Naive B cell (primary cell): ENCODE data around the gene SDK1. TPM values are rescaled to one million over a fixed set of nuclear protein-coding genes. Genes with fewer than 3 reads are reported as not detected.
"Not testable (repeated sequence)": the region's sequence is repeated elsewhere in the genome, so short reads cannot be mapped to it uniquely, and the experiment has no call there.

Source experiments
- ATAC-seq, 2 donors: fragments of 150-1000 bp; cut with Tn5 transposase; 2 replicates each; pipeline ENCODE4 v1.10.0; 2021; ENCODE audit warnings: low read depth in 2 of 2, mild to moderate bottlenecking in 2 of 2, moderate library complexity in 2 of 2
- DNase-seq: peaks from one replicate; pipeline ENCODE4 v3.0.0; 2022
- H3K27ac Mint-ChIP-seq, 6 donors: one replicate each; pipeline ENCODE4 v1.8.0; 2020 to 2022; ENCODE audit warnings: mild to moderate bottlenecking in 6 of 6, mixed read lengths in 6 of 6, moderate library complexity in 5 of 6, inconsistent platforms in 2 of 6
- H3K27me3 Mint-ChIP-seq, 3 donors: one replicate each; pipeline ENCODE4 v1.8.0; 2021 to 2022; ENCODE audit warnings: mixed read lengths in 3 of 3, mild to moderate bottlenecking in 1 of 3
- H3K36me3 Mint-ChIP-seq, 2 donors: one replicate each; pipeline ENCODE4 v1.8.0; 2020 to 2022; ENCODE audit warnings: mixed read lengths in 2 of 2, inconsistent platforms in 1 of 2, mild to moderate bottlenecking in 1 of 2
- H3K4me1 Mint-ChIP-seq, 3 donors: one replicate each; pipeline ENCODE4 v1.8.0; 2020 to 2022; ENCODE audit warnings: mixed read lengths in 3 of 3, inconsistent platforms in 1 of 3, mild to moderate bottlenecking in 1 of 3, moderate library complexity in 1 of 3
- H3K4me3 Mint-ChIP-seq, 8 donors: one replicate each; pipeline ENCODE4 v1.8.0; 2020 to 2022; ENCODE audit warnings: mild to moderate bottlenecking in 8 of 8, mixed read lengths in 8 of 8, moderate library complexity in 8 of 8, inconsistent platforms in 2 of 8
- H3K9me3 Mint-ChIP-seq, 7 donors: one replicate each; pipeline ENCODE4 v1.8.0; 2020 to 2022; ENCODE audit warnings: mixed read lengths in 7 of 7, mild to moderate bottlenecking in 5 of 7, inconsistent platforms in 2 of 7, moderate library complexity in 1 of 7
- polyA plus RNA-seq, 6 donors: library from polyadenylated mRNA; unstranded; fragments of 300-500 nt; fragmentation: Illumina TruSeq; gene quantifications; one replicate each; pipeline ENCODE4 v1.2.3, GENCODE V29; 2021; ENCODE audit warnings: low read depth in 6 of 6

The SDK1 gene
- polyA plus RNA-seq, 6 donors from 2014 or later = 0.15 to 0.60 (median 0.38) TPM; not detected in 2

DNA sequence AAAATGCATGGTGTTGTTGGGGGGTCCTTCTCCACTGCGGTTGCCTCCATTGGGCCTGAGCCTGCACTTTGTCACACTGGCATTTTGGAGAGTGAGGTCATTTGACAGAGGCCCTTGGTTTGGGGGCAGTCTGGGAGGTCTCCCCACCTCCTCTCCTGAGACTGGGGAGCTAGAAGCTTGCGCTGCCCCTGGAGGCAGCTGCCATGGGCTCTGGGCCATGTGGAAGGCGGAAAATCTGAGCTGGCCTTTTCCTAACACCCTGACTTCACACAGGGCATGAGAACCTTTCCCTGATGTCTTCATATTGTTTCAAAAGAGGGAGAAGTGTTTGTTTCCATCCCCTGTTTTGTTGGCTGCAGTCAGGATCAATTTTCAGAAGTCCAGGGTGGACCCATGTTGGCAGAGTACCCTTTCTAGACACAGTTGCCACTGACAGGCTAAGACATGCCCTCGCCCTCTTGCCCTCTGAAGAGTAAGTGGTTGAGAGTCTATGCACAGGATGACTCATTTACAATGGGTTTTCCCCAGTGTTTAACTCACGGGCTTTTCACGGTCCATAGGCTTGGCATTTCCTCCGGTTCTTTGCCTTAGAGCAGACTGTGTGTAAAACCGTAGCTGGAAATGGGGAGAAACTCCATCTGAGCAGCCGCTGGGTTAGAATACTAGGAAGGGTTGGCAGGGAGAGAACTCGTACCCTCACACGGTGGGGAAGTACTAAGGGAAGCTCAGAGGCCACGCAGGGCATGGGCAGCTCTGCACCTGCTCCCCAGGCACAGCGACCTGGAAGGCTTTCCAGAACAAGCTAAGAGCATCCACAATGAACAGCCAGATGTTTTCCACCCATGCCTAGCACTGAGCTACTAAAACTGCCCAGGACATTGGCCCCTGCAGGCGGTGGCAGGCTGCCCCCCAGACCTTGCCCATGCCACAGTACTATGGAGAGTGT is 655.0 kb downstream of the SDK1 start:
- peaks cover 4 to 27% (median 9%) of the 10 kb centered on the region in 3 donors for H3K4me1 Mint-ChIP-seq
- peaks cover 0 to 6% (median 4%) of the 10 kb centered on the region in 3 donors for H3K27me3 Mint-ChIP-seq
- H3K36me3 Mint-ChIP-seq = peaks cover 2 to 7% of the 10 kb centered on the region in 2 donors
- H3K27ac Mint-ChIP-seq = peak overlapping the region in 4 of 6 donors; percentile 31 to 92 (median 67)
- H3K9me3 Mint-ChIP-seq = peaks cover 0 to 4% (median 2%) of the 10 kb centered on the region in 7 donors
- ATAC-seq = peak; percentile 81 to 83
- peak overlapping the region in 3 of 8 donors; percentile 16 to 70 (median 36) for H3K4me3 Mint-ChIP-seq
- peak; percentile 14 for DNase-seq

DNA sequence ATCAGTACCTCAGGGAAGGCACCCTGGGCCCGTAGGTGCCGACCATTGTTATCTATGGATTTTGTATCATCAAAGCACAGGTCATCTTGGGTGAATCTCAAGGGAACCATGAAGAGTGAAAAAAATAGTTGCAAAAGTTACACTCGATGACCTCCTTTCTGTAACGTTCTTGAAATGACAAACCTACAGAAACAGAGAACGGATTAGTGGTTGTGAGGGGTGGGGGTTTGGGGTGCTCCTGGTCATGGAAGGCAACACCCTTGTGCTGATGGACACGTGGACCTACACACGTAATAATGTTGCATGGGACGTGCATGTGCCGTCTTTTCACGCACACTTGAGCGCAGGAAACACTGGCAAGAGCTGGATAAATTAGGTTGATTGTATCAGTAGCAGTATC is 655.9 kb downstream of the SDK1 start:
- Mint-ChIP-seq H3K4me1 (peaks cover 4 to 24% (median 9%) of the 10 kb centered on the region in 3 donors), H3K27ac (no peak overlapping the region)

DNA sequence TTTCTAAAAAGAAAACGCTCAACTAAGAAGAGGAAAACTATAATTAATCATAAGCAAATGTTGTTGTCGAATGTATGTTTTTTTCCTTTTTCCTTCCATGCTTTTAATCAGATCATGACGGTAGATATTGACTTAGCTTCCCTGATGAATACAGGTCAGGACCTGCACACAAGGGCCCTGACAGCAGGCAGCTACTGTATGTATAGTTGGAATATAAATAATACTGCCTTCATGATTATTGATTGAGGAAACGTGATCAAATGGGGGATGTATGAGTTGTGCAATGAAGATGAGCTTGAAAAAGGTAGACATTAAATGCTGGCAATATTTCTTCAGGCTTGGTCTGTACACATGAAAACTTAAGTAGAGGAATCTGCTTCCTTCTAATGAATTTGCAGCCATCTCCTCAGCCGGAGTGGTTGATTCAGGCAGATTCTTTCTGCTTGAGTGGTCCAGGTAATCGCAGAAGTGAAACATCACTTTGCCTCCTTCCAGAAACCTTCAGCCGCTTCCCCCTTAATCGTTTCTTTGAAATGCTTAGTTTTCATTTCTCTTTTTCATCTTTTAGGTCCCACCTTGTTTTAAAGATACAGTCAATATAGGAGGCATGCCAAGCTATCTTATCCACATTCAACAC is 656.5 kb downstream of the SDK1 start:
- H3K4me3 Mint-ChIP-seq = no peak overlapping the region
- DNase-seq = peak; percentile 21

More for the DNA sequence above, 655.9 kb downstream of the SDK1 start:
- no peak for DNase-seq
- H3K27me3 Mint-ChIP-seq = no peaks in the 10 kb centered on the region
- H3K36me3 Mint-ChIP-seq = peaks cover 5 to 6% of the 10 kb centered on the region in 2 donors
- peaks cover 0 to 11% (median 4%) of the 10 kb centered on the region in 7 donors for H3K9me3 Mint-ChIP-seq
- H3K4me3 Mint-ChIP-seq = no peak overlapping the region
- ATAC-seq = no peak

DNA sequence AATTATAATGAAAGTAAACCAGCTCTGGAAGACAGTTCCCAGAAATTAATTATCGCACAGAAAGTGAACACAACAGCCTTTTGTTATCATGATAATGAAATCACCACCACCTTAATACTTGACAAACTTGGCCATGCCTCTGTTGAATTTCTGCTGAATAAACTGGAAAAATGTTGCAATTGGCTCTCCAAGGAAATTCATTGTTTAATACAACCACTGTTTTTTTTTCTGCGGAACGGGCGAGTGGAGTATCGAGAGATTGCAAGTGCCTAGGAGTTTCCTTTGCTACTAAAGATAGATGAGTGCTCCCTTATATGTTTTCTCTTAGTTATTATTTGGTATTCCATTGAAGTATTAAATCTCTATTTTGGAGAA is 657.0 kb downstream of the SDK1 start:
- H3K4me1 Mint-ChIP-seq = peaks cover 4 to 24% (median 9%) of the 10 kb centered on the region in 3 donors

More for the DNA sequence above, 656.5 kb downstream of the SDK1 start:
- Mint-ChIP-seq H3K27ac (peak overlapping the region in 2 of 6 donors; percentile 7 to 47), H3K36me3 (peaks cover 6% of the 10 kb centered on the region in 2 donors), H3K4me1 (peaks cover 4 to 24% (median 9%) of the 10 kb centered on the region in 3 donors), H3K27me3 (no peaks in the 10 kb centered on the region), H3K9me3 (peaks cover 0 to 13% (median 7%) of the 10 kb centered on the region in 7 donors)
- peak; percentile 65 to 68 for ATAC-seq

DNA sequence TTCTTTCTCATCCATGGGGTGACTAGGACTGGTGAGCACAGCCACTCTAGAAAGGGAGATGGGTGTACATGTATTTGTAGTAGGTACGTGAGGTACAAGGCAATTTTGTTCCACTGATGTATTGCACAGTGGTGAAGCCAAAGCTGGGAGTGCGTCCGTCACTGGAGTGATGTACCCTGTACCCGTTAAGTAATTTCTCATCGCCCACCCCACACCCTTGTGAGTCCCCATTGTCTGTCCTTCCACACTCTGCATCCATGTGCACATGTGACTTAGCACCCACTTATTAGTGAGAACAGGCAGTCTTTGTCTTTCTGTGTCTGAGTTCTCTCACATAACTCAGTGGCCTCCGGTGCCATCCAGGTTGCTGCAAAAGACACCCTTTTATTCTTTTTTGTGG is 658.3 kb downstream of the SDK1 start:
- Mint-ChIP-seq H3K9me3 (peaks cover 0 to 13% (median 7%) of the 10 kb centered on the region in 7 donors), H3K27ac (peak overlapping the region in 1 of 6 donors; percentile 72), H3K4me1 (peaks cover 4 to 24% (median 9%) of the 10 kb centered on the region in 3 donors), H3K4me3 (no peak overlapping the region), H3K36me3 (peaks cover 6% of the 10 kb centered on the region in 2 donors), H3K27me3 (no peaks in the 10 kb centered on the region)
- DNase-seq (no peak), ATAC-seq (no peak)

More for the DNA sequence above, 657.0 kb downstream of the SDK1 start:
- Mint-ChIP-seq H3K4me3 (no peak overlapping the region), H3K36me3 (peaks cover 6% of the 10 kb centered on the region in 2 donors), H3K27ac (peak overlapping the region in 2 of 6 donors; percentile 7 to 47), H3K9me3 (peaks cover 0 to 13% (median 7%) of the 10 kb centered on the region in 7 donors), H3K27me3 (no peaks in the 10 kb centered on the region)
- DNase-seq (no peak), ATAC-seq (no peak)

DNA sequence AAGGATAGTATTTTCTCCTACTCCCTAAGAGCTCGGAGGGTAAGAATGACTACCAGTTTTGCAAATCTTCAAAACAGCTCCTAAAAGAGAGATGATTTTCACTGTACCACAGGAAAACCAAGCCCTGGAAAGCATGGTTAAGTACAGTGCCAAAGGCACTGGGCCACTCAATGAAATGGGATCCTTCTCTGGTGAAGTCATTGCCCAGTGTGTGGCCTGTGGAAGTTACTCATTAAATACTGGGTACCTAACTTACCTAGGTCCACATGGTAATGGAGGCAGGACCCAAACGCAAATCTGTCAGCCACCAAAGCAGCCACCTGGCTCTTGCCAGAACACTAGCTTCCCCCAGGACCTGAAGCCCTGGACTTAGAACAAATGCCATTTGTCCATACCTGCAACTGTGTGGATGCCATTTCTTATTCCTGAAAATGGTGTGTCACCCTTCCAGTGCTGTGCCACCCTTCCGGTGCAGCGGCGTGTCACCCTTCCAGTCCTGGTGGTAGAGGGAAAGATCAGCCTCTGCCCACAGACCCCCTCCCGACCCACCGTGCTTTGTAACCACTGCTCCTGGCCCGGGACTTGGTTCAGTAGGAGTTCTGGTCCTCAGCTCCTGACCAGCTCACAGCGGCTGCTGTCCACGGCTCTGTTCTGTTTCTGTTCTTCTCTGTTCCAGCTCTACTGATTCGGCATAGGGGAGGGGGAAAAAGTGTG is 659.2 kb downstream of the SDK1 start:
- DNase-seq (no peak), ATAC-seq (no peak)
- peaks cover 0 to 13% (median 7%) of the 10 kb centered on the region in 7 donors for H3K9me3 Mint-ChIP-seq
- H3K4me3 Mint-ChIP-seq = no peak overlapping the region
- H3K4me1 Mint-ChIP-seq = peaks cover 4 to 24% (median 9%) of the 10 kb centered on the region in 3 donors
- H3K27me3 Mint-ChIP-seq = no peaks in the 10 kb centered on the region
- H3K27ac Mint-ChIP-seq = peak overlapping the region in 1 of 6 donors; percentile 56
- peaks cover 6% of the 10 kb centered on the region in 2 donors for H3K36me3 Mint-ChIP-seq

DNA sequence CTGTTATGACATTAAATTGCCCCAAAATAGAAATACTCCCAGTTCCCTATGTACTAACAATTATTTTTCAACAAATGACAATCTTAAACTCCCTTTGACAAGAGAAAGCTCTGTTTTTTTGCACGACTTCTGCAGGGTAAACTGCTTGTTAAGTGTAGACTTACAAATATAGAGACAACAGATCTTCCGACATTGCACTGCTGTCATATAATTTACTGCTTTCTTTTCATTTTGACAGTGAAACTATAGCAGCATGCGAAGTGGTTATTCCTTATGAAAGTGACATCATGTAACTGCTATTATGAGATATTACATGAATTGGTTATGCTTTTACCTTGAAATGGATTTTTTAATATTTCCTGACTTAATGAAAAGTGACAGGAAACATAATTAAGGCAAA is 659.9 kb downstream of the SDK1 start:
- peaks cover 0 to 13% (median 7%) of the 10 kb centered on the region in 7 donors for H3K9me3 Mint-ChIP-seq
- ATAC-seq = no peak
- peaks cover 6% of the 10 kb centered on the region in 2 donors for H3K36me3 Mint-ChIP-seq
- H3K27ac Mint-ChIP-seq = no peak overlapping the region
- H3K27me3 Mint-ChIP-seq = no peaks in the 10 kb centered on the region
- DNase-seq = no peak
- H3K4me1 Mint-ChIP-seq = peaks cover 4 to 17% (median 9%) of the 10 kb centered on the region in 3 donors
- no peak overlapping the region for H3K4me3 Mint-ChIP-seq

DNA sequence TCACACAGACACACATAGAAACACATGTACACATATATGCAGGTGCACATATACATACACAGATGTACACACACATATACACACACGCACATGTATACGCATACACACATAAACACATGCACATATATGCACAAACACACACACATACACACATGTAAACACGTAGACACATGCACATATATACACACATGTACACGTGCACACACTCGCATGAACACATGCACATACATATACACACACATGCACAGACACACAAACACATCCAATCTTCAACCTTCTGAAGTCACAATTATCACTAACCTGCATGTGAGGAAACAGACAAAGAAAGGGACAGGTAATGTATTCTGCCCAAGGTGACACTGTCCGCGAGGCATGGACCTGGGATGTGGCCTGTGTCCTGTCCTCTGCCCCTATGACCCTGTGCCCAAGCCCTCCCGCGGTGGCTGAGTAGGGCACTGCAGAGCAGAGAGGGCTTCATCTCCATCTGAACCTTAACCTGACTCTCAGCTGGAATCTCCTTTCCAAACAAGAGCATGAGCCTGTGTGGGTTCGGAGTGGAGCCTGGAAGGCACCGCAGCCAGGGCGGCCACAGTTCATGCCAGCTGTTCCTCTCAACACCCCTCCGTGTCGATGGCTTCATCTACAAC is 660.9 kb downstream of the SDK1 start:
- Mint-ChIP-seq H3K4me1 (peaks cover 0 to 11% (median 9%) of the 10 kb centered on the region in 3 donors), H3K27me3 (peaks cover 0 to 2% (median 0%) of the 10 kb centered on the region in 3 donors), H3K9me3 (peaks cover 0 to 13% (median 7%) of the 10 kb centered on the region in 7 donors), H3K27ac (no peak overlapping the region), H3K4me3 (no peak overlapping the region), H3K36me3 (peaks cover 6% of the 10 kb centered on the region in 2 donors)
- ATAC-seq = no peak
- no peak for DNase-seq

DNA sequence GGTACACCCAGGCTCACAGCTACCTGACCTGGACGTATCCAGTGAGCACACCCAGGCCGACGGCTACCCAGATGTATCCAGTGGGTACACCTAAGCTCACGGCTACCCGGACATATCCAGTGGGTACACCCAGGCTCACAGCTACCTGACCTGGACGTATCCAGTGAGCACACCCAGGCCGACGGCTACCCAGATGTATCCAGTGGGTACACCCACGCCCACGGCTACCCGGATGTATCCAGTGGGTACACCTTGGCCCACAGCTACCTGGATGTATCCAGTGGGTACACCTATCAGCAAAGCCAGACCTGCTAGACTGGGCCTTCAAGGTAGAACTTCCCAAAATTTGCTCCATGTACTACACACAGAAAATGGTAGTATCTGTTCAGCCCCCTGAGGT is 662.7 kb downstream of the SDK1 start:
- not testable (repeated sequence) for ATAC-seq, H3K27me3 Mint-ChIP-seq, H3K27ac Mint-ChIP-seq, H3K4me1 Mint-ChIP-seq, H3K4me3 Mint-ChIP-seq, DNase-seq
- Mint-ChIP-seq H3K9me3 (peaks cover 0 to 13% (median 7%) of the 10 kb centered on the region in 7 donors), H3K36me3 (peaks cover 6 to 10% of the 10 kb centered on the region in 2 donors)

DNA sequence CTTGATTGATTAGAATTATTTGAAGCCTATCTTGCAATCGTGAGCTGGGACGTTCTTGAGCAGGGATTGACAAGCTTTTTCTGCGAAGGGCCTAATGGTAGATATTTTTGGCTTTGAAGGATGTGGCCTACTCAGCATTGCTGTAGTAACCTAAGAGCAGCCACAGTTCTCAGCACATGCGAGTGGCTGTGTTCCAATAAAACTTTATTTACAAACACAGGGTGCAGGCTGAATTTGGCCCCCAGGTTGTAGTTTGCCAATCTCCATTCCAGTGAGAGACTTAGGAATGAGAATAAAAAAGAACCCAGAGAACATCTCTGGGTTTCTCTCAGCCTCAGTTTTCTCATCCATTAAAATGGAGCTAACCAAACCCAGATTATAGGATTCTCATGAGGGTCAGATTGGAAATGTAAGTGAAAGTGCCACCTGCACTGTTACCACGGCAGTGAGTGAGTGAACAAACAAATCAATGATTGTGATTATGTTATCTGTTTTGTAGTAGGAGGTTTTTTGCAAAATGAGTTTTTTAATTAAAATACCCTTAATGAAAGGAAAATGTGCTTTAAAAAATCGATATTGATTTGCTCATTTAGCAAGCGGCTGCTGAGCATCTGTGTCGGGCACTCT is 664.0 kb downstream of the SDK1 start:
- Mint-ChIP-seq H3K27ac (peak overlapping the region in 1 of 6 donors; percentile 25), H3K27me3 (peaks cover 0 to 8% (median 3%) of the 10 kb centered on the region in 3 donors), H3K36me3 (peaks cover 6 to 14% of the 10 kb centered on the region in 2 donors), H3K4me3 (no peak overlapping the region), H3K4me1 (no peaks in the 10 kb centered on the region), H3K9me3 (peaks cover 0 to 13% (median 7%) of the 10 kb centered on the region in 7 donors)
- DNase-seq (no peak), ATAC-seq (no peak)

DNA sequence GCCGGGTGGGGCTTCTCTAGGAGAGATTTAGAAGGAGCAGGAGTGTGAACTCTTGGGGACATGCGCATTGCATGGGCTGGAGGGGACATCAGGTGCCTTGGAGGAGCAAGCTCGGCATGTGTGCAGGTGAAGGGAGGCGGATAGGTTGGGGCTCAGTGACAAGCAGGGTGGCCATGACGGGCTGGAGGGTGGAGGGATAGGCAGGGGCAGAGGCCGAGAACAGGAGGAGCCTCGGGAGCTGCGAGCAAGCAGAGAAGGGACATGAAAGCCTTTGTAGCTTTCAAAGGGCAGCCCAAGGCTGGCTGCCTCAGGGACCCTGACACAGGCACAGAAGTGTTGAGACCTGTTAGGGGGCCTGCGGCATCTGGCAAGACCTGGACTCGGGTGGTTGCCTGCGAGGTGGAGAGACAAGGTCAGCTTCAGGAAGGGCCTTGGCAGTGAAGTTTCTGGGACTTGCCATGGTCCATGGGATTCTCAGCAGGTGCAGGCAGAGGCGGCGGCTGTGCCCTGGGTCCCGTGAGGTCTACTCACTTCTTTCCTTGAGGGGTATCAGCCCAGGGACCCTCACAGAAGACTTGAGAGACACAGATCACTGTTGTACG is 664.8 kb downstream of the SDK1 start:
- Mint-ChIP-seq H3K27ac (no peak overlapping the region), H3K9me3 (peaks cover 0 to 13% (median 7%) of the 10 kb centered on the region in 7 donors), H3K4me3 (peak overlapping the region in 1 of 8 donors; percentile 9), H3K27me3 (peaks cover 0 to 8% (median 3%) of the 10 kb centered on the region in 3 donors), H3K4me1 (no peaks in the 10 kb centered on the region), H3K36me3 (peaks cover 4 to 14% of the 10 kb centered on the region in 2 donors)
- DNase-seq (no peak), ATAC-seq (no peak)

DNA sequence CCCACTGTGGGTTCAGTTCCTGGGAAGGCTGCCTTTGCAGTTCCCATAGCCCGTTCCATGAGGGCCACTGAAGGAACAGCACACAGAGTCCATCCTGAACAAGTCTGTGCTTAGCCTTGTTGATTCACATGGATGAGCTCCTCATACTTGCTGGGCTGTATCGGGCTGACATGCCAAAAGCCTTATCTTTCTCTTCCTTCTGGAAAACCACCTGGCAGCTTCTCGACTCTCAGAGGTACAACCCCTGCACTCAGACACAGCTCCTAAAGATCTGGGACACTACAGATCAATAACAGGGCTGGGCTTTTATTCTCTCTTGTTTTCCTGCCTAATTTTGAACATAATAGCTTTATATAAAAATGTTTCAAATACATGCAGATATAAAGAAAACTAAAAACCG is 667.2 kb downstream of the SDK1 start:
- H3K27me3 Mint-ChIP-seq = peaks cover 0 to 8% (median 3%) of the 10 kb centered on the region in 3 donors
- peaks cover 0 to 3% (median 0%) of the 10 kb centered on the region in 7 donors for H3K9me3 Mint-ChIP-seq
- no peak overlapping the region for H3K27ac Mint-ChIP-seq
- ATAC-seq = no peak
- DNase-seq = no peak
- peaks cover 0 to 7% of the 10 kb centered on the region in 2 donors for H3K36me3 Mint-ChIP-seq
- H3K4me3 Mint-ChIP-seq = no peak overlapping the region
- no peaks in the 10 kb centered on the region for H3K4me1 Mint-ChIP-seq
